Hepatocyte (in vitro differentiated cells): ENCODE results near the gene DHCR24.

ENCODE experiments used
- EZH2 ChIP-seq: fragments of 200-600 bp; sonication (generic); IDR thresholded peaks from 2 replicates; pipeline ENCODE4 v1.6.1; 2016; ENCODE audit warnings: antibody characterized with exemption, mild to moderate bottlenecking, borderline replicate concordance
- TF ChIP-seq, protein P1 (sequence below): fragments of 200-600 bp; sonication (generic); IDR thresholded peaks from 2 replicates; pipeline ENCODE4 v1.5.1; 2016; ENCODE audit warnings: antibody characterized with exemption, mild to moderate bottlenecking; ENCODE audit not compliant: poor library complexity

DNA sequence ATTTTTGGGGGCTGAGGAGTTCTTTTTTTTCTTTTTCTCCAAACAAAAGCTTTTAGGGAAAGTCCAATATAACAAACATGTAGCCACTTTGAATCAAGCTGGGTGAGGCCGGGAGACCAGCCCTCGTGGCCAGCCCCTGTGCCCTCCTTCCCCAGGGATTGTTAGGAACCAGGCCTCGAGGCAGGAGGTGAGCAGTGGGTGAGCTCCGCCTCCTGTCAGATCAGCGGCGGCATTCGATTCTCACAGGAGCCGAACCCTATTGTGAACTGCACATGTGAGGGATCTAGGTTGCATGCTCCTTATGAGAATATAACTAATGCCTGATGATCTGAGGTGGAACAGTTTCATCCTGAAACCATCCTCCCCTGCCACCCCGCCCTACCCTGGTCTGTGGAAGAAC is 44.0 kb downstream of the DHCR24 start:
- TF ChIP-seq, protein P1, sequence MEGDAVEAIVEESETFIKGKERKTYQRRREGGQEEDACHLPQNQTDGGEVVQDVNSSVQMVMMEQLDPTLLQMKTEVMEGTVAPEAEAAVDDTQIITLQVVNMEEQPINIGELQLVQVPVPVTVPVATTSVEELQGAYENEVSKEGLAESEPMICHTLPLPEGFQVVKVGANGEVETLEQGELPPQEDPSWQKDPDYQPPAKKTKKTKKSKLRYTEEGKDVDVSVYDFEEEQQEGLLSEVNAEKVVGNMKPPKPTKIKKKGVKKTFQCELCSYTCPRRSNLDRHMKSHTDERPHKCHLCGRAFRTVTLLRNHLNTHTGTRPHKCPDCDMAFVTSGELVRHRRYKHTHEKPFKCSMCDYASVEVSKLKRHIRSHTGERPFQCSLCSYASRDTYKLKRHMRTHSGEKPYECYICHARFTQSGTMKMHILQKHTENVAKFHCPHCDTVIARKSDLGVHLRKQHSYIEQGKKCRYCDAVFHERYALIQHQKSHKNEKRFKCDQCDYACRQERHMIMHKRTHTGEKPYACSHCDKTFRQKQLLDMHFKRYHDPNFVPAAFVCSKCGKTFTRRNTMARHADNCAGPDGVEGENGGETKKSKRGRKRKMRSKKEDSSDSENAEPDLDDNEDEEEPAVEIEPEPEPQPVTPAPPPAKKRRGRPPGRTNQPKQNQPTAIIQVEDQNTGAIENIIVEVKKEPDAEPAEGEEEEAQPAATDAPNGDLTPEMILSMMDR: no peak
- TF ChIP-seq EZH2: no peak
